ENCODE measurements around the gene TMEM30B.
A peak's percentile ranks its signal among the peaks of the same experiment; 100 is the strongest.

TMEM30B gene

DNA sequence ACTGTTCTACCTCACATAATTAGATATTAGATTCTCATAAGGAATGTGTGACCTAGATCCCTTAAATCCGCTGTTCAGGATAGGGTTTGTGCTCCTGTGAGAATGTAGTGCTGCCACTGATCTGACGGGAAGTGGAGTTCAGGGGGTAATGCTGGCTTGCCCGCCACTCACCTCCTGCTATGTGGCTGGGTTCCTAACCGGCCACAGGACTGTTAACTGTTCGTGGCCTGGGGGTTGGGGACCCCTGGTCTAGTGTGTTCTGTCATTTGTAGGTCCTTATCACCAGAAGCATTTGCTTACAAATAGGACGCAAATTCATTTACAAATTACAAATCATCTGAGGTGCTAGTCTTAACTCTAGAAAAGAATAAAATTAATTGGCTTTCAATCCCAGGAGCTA lies 16.4 kb upstream of the TMEM30B start:
- no peak for DNase-seq

DNA sequence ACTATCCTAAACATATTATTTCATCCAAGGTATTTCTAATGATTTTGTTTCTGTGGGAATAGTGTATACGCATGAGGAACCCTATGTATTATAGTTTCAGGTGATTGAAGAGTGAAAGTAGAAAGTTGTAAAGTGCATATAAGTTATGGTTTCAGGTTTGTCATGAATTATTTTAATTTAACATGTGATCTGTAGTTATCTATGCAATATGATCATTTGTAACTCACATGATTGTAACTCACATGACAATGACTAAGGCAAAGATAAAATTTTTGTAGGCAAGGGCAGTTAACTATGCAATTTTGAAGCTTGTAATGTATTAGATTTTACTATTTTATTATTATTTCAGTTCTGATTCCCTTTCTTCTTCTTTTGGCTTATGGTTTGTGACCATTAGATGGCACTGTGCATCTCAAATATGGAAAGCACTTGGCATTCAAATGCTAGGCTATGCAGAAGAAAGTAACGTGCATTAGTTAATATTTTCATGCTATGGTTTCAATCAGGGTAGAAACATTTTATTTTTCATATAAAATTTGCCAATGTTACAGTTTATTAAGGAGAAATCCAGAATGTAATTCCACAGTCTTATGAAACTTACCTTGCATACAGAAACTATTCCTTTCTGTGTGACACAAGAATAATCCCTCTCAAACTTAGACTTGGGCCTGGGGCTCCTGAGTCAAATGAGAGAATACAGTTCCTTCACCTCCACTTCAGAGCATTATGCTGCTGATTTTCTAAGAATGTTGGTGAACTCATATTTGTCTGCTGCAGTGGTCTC lies 15.8 kb upstream of the TMEM30B start:
- peak; percentile 69 for DNase-seq

DNA sequence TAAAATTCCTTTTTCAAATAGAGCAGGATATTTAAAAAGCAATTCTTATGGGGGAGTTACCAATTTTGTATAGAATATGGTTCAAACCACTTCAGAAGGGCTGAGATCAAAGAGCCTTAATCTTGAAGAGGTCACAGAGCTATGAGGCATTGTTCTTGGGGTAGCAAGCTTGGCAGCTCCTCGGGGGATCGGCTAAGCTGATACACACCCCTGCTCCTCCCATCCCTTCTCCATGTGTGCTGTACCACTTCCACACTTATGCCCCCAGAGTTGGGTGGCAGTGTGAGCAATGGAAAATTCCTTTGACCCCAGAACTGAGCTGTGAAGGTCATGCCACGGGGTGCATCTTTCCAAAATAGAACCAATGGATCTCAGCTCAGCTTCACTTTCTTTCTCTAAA lies 15.0 kb upstream of the TMEM30B start:
- no peak for DNase-seq

DNA sequence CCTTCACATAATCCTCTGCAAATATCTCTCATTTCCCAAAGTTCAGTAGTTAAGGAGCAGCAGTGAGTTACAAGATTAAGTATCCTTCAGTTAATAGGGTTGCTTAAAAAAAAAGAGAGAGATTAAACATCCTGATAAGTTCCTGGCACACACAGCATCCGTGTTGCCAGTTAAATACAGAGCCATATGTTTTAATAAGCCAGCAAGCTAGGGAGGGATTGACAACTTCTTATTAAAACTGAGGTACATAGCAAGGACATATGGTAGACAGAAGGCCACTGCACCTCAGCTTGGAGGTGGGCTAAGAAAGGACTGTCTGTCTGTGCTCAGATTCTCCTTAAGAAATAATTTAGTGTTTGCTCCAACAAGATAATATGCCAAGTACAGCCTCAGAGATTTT lies 9.6 kb upstream of the TMEM30B start:
- no peak for DNase-seq

DNA sequence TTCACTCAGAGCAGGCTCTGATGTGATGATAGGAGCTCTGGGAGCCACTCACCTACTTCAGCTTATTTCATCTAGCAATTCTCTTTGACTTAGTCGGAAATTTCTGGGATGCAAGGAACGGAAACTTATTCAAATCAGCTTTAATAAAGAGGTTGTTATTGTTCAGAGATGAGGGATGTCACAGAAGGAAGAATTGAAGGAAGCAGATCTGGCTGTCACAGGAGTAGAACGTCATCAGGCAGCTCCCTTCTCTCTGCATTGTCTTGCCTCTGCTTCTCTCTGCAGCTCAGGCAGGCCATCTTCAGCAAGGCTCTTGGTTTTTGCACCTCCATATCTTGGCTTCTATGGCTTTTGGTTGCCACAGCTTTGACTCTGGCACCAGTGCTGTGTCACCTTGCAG lies 7.6 kb upstream of the TMEM30B start:
- no peak for DNase-seq

DNA sequence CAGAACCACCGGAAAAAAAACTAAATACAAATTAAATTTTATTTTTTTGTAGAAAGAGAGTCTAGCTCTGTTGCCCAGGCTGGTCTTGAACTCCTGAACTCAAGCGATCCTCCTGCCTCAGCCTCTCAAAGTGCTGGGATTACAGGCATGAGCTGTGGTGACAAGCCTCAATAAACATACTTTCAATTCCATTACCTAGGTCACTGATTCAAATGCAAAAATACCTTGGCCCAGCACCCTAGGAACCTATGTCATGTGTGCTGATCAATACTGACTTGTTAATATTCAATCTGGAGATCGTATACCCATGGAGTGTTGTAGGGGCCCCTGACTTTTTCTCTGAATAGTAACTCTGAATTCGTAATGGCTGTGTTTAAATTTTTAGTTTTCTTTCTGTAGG lies 7.1 kb upstream of the TMEM30B start:
- DNase-seq = no peak

DNA sequence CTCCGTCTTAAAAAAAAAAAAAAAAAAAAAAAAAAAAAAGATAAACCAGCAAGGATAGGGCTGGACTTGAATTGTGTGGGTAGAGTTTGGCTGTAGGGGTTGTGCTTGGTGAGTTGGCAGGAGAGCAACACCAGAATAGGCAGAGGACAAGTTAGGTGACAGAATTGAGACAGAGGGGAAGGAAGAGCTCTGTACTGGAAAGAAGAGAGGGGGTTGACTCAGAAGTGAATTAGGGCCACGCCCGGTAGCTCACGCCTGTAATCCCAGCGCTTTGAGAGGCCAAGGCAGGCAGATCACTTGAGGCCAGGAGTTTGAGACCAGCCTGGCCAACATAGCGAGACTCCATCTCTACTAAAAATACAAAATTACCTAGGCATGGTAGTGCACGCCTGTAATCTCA lies 6.1 kb upstream of the TMEM30B start:
- no peak for DNase-seq

DNA sequence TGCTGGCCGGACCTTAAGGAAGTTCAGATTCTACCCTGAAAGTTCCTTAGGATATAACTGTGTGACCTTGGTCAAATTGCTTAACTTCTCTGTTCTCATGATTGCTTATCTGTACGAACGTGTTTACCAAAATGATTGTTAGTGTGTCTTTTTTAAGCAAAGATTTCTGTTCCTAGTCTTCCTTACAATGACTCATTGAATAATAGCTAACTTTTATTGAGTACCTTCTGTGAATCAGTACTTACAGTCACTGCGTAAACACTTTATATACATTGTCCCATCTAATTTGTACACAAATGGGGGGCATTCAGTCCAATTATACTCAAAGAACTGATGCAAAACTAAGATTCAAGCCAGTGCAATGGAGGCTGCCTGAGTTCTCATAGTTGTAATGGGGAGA lies 4.2 kb upstream of the TMEM30B start:
- DNase-seq = no peak

DNA sequence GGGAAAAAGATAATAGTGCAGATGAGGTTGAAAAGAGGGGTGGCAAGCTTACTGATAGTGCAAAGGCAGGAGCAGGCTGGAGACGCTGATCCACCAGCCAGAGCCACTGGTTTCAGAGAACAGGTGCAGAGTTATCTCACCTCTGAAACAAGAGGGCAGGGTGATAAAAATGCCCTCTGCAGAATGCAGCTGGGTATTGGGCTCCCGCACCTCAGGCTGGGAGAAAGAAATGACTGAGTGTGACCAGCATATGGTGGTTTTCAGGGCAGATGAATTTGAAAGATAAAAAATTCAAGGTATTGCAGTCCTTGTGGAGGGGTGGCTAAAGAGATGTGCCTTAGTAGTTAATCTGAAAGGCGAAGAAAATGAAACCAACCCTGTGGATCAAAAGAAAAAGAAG lies 2.9 kb upstream of the TMEM30B start:
- DNase-seq = no peak

DNA sequence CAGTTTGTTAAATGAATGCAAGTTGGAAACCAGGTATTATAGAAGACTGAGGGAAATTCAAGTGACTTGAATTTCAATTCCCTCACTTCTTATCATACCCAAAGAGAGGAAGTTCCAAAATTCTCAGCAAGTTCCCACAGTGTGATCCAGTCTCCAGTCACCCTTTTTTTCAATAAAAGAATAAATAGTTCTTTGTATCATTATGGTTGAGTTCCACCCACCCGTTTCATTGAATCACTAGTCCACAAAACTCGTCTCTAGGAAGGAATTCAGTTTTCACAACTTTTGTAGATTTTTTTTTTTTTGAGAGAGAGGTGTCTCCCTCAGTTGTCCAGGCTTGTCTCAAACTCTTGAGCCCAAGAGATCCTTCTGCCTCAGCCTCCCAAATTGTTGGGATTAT lies 1.6 kb upstream of the TMEM30B start:
- no peak for DNase-seq

DNA sequence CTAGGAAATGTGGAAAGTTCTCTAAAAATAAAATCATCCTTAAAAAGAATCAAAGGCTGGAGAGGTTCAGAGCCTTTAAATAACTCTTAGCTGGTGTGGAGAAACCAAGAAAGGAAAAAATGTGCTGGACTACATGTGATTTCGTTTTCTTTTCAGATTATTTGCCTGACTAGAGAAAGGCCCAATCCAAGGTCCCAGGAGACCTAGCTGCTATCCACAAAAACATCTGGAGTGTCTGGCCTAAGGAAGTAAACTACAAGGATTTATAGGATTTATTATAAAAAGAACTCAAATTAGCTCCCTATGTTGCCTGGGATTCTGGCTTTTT lies 774 bp upstream of the TMEM30B start:
- DNase-seq = no peak

DNA sequence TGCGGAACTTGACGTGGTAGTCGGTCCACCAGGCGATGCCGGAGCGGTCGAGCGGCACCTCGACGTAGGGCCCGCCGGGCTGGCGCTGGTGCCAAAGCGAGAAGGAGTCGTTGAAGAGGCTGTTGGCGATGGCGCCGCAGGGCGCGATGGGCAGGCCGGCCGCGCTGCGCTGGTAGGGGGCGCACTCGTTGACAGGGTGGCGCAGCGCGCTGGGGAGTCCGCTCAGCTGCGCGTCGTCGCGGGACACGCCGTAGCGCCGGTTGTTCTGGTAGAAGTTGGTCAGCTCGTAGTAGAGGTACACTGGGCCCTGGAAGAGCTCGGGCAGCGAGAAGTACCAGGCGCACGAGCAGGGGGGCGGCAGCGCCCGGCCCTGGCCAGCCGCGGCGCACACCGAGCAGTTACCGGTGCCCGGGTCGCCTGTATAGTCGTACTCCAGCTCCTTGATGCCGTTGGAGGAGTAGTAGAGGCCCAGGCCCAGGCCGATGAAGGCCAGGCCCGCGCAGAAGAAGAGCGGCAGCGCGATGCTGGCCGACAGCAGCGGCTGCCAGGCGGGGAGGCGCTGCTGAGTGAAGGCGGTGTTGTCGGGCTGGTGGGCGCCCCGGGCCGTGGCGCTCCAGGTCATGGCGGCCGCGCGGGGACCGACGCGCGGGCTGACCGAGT lies 482 bp downstream of the TMEM30B start:
- peak; percentile 77 for DNase-seq

DNA sequence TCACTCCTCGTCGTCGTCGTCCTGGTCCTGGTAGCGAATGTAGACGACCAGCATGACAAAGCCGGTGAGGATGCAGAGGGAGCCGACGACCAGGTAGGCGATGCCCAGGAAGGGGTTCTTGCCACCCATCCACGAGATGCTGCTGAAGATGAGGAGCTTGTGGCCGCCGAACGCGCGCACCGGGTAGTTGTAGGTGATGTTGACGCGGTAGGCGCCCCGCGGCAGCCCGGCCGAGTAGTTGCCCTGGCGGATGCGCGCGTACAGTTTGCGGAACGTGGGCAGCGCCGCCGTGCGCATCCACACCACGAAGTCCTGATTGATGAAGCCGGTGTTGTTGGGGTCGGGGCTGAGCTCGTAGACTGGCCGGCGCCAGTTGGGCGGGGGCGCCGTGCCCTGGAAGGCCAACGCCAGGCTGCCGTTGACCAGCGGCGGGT lies 1.0 kb downstream of the TMEM30B start:
- peak; percentile 77 for DNase-seq

DNA sequence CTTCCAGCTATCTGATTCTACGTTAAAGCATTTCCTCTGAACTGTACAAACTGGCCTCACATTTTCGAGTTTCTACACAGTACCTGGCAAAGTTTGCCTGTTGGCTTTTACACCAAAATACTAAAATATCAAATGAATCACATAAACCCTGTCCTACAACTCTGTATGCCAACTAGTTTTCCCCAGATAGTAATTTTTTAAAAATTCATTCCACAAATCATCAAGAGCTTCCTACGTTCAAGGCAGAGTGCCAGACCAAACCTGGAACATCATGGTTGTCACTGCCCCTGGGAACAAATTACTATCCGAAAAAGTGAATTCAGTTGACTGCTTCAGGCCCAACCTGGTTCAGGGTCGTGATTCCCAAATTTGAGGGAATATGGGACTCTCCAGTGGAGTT lies 2.1 kb downstream of the TMEM30B start:
- peak; percentile 64 for DNase-seq

DNA sequence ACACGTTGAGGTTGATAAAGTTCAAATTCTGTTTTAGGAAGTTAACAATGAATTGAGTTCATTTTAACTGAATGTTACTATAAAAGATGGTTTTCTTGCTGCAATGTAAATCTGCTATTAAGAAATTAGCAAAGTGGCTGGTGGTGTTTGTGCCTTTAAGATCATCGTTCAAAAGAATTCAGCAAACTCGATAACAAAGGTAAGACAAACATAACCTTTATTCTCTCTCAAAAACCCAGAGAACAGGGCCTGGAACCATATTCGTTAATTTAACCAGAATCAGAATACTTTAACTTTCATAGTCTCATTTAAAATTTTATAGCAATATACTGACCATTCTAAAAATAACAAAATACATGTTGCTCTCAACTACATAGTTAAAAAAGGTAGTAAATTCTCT lies 3.4 kb downstream of the TMEM30B start:
- DNase-seq = no peak

DNA sequence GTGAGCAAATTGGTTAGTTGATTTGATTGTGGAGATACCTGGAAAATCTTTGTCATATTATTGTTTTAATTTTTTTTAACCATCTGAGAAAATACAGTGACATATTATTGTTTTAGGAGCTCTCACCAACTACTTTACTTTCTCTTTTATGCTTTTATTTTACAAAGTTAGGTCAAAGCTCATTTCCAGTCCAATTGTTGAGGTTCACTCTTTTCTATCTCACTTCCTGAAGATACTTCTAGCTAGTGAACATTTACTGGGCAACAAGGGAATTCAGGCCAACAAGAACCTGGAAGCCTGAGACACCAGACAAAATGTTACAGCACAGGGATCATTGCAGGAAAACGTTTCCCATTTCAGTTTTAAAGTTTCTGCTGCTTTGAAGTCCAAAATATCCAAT lies 3.9 kb downstream of the TMEM30B start:
- no peak for DNase-seq

DNA sequence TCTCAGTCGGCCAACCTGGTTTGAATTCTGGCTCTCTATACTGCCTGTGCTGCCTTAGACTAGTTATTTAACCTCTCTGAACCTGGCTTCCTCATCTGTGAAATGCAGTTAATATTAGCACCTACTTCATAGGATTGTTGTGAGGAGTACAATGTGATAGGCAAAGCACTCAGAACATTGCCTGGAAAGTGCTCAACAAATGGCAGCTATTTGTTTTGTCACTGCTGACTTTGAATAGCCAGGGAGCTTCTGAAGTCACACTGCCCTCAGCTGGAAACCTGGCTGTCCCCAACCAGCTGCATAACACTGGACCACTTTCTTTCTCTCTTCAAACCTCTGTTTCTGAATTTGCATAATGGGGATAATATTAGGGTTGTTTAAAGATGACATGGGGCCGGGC lies 9.6 kb downstream of the TMEM30B start:
- no peak for DNase-seq

DNA sequence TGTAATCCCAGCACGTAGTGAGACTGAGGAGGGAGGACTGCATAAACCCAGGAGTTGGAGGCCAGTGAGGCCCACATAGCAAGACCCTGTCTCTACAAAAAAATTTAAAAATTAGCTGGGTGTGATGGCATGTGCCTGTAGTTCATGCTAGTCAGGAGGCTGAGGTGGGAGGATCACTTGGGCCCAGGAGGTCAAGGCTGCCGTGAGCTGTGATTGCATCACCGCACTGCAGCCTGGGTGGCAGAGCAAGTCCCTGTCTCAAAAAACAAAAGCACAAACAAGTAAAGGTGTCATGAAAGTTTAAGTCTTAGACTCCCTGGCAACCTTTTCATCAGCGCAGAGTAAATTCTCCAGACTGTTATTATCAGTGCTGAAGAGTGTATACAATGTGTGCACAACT lies 10.4 kb downstream of the TMEM30B start:
- no peak for DNase-seq

DNA sequence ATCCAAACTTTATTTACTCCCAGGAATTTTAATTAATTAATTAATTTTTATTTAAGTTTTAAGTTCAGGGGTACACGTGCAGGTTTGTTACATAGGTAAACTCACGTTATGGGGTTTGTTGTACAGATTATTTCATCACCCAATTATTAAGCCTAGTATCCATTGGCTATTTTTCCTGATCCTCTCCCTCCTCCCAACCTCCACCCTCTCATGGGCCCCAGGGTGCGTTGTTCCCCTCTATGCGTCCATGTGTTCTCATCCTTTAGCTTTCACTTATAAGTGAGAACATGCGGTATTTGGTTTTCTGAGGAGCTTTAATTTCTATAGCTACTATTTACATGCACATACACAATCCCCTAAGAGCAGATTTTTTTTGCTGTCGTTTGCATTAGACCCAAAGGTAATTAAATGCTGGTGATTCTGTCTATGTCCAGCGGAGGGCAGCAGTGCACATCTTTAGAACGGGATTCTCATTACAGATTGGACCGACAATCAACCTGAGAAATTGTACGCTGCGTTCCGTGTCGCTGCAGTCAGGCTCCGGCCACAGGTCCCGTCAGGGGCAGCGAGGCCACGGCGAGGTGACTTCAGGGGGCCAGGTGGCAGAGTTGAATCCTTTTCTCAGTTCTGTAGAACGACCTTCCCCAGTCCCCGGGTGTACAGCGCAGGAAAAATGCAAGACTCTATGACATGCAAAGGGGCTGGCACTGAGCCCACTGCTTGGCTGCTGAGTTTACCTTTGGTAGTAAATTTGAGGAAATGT lies 11.6 kb downstream of the TMEM30B start:
- DNase-seq = peak; percentile 96

DNA sequence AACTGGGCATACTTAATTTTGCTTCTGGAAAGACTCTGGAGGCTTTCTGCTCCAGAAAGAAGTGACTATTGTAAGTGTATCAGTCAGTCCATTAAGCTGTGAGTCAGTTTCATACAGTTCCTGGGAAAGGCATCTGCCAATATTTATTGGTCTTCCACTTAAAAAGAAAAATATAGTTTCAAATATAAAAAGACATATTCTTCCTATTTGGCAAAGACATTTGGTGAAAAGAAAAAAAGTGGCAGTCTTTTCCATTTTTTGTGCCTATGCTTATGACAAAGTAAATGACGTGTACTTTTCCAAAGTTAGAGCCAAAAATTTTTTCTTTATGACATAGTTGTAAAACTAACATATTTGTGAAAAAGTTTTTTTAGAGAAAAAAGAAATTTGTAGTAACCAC lies 12.3 kb downstream of the TMEM30B start:
- DNase-seq = no peak

DNA sequence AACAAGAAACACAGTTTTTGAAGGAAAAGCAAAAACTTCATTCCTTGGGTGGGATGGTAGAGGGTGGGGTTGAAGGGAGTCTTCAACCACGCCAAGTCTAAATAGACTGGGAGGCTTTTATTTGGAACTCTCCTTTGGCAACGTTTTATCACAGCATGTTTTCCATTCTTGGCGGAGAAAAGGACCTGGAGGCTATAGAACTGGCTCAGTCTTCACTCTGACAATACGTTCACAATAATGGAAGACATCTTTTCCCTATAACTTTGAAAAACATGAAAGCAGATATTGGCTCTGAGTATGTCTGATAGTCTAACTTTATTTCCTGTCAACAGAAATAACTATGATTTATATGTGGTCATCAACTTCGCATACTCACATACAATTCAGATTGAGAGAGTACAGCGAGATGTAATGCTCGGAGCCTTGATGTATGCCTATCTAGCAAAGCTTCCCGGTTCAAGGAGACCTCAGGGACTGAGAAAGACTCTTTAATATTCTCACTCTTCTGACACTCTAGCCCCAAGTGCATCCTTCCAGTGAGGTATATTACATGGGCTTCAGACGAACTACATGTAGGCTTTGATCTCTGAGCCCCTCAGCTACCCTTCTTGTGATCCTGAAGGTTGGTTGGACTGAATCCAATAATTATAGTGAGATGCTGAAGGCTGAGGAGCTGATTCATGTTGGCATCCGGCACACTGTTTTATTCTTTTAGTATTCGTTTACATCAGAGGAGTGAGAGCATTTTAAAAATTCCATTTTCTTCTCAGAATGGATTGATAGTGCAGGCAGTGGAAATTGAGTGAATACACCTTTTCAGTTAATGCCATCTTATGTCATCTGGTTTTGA lies 14.0 kb downstream of the TMEM30B start:
- no peak for DNase-seq

DNA sequence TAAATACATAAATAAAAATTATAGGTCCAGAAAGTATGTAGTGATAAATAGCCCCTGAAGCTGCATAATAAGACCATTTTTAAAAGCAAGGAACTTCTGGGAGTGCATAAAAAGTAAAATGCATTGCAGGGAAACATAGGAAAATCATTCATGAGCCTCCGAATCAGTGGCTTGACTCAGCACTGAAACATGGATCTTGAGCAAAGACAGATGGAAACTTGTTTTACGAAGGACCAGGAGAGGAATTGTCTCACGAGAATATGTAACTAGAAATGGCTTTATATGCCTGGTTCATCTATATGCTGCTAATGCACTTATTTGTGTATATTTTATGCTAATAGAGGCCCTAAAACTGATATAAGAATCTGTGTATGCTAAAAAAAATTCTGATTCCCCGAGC lies 14.7 kb downstream of the TMEM30B start:
- DNase-seq = no peak

DNA sequence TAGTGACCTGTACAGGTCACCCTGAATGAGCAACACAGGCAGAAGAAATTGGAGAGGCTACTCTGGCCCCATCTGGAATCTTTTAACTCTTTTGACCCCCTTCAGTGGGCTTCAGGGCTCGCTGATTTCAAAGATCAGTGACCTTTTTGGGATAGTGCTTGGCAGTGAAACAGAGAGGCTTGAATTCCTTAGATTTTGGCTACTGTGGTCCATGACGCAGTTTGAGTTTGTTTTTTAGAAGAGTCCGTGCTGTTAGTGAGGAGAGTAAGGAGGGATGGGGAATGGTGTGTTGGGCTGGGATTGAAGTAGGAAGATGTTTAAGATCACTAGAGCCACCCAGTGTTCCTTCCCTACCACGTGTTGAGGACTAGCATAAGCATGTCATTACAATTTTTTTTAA lies 16.5 kb downstream of the TMEM30B start:
- DNase-seq = no peak
